Gastroesophageal sphincter (tissue), 4 donors: ENCODE results near the gene TCF7L1. TPM values are rescaled to one million over a fixed set of nuclear protein-coding genes. Genes with fewer than 3 reads are reported as not detected.

Experiments used
- ATAC-seq: fragments of 150-250 bp; one replicate; pipeline ENCODE4 v1.9.1; 2016; ENCODE audit warnings: mild to moderate bottlenecking, moderate library complexity
- H3K27ac ChIP-seq, 4 donors: fragments of 200-600 bp; sonication (generic) in 3 of 4; 1 replicate in 3 of 4; 2 replicates in 1 of 4; pipeline ENCODE4 v1.5.1; 2016 to 2019
- H3K27me3 ChIP-seq: fragments of 200-600 bp; sonication (generic); one replicate; pipeline ENCODE4 v1.5.1; 2019
- H3K36me3 ChIP-seq, 2 donors: fragments of 200-600 bp; sonication (generic); one replicate each; pipeline ENCODE4 v1.5.1; 2019; ENCODE audit warnings: control low read depth in 1 of 2
- H3K4me1 ChIP-seq, 3 donors: fragments of 200-600 bp; sonication (generic); 1 replicate in 2 of 3; 2 replicates in 1 of 3; pipeline ENCODE4 v1.5.1; 2016 to 2019; ENCODE audit warnings: control low read depth in 2 of 3
- H3K4me3 ChIP-seq, 2 donors: fragments of 200-600 bp; sonication (generic); one replicate each; pipeline ENCODE4 v1.5.1; 2019; ENCODE audit warnings: mild to moderate bottlenecking in 1 of 2, moderate library complexity in 1 of 2
- H3K9me3 ChIP-seq, 3 donors: fragments of 200-600 bp; sonication (generic); one replicate each; pipeline ENCODE4 v1.5.1; 2017 to 2019; ENCODE audit warnings: control low read depth in 2 of 3
- EP300 ChIP-seq: sonication (generic); formaldehyde crosslinking; IDR thresholded peaks from one replicate; pipeline ENCODE4 v1.6.1; 2017; ENCODE audit warnings: antibody characterized with exemption, mild to moderate bottlenecking
- POLR2A ChIP-seq, 2 donors: fragments of 450-650 bp; IDR thresholded peaks; one replicate each; pipeline ENCODE4 v1.6.1; 2017; ENCODE audit warnings: antibody characterized with exemption in 2 of 2, mild to moderate bottlenecking in 2 of 2, moderate library complexity in 1 of 2
- POLR2AphosphoS5 ChIP-seq: sonication (generic); formaldehyde crosslinking; IDR thresholded peaks from one replicate; pipeline ENCODE4 v1.6.1; 2017; ENCODE audit warnings: antibody characterized with exemption
- WGBS, 2 donors: methylation state at CpG; one replicate each; pipeline ENCODE4 v1.1.5; 2018; ENCODE audit warnings: low coverage in 1 of 2; 5-methylcytosine and 5-hydroxymethylcytosine counted together
- total RNA-seq, 4 donors: library from RNA; depleted of rRNA; stranded (reverse); fragments of >200 nt; gene quantifications; one replicate each; pipeline ENCODE4 v1.1.0, GENCODE V29; 2016
- TF ChIP-seq, protein P1 (sequence below), 4 experiments: fragments of 200-600 bp in 2 of 4; fragments of 450-650 bp in 2 of 4; sonication (generic) in 1 of 4; IDR thresholded peaks; one replicate each; pipeline ENCODE4 v1.5.1; 2017 to 2019; ENCODE audit warnings: antibody characterized with exemption in 4 of 4, mild to moderate bottlenecking in 2 of 4, moderate library complexity in 2 of 4

Gene TCF7L1
- total RNA-seq, 4 donors from 2014 or later, result 4.0 to 13.0 (median 5.3) TPM

DNA sequence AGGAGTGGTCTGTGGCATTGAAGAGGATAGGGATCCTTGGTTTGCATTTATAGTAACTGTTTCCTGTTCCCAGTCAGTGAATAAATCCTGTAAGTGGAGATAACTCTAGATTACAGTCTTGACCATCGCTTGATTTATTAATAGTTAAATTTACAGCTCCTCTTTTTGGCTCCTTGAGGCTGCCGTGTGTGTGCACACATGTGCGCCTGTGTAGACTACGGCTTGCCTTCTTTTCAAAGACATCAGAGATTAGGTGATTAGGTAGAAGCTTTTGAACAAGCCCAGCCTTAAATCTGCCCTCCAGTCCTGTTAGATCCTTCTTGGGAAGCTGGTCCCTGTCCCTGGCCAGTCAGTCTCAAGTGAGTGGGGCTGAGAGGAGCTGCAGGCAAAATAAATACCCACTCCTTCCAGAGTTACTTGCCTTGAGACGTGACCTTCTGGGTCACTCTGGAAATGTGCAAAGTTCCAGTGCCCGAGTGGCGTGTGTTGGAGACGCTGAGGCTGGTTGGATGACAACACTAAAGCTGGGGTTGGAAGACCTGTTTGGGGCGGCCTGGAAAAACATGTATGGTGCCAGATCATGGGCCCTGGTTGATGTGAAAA, 32.0 kb downstream of the TCF7L1 start:
- H3K9me3 ChIP-seq, result no peaks in the 10 kb centered on the region
- no peak overlapping the region for H3K27ac ChIP-seq
- H3K27me3 ChIP-seq, result no peaks in the 10 kb centered on the region
- 39 to 61% methylated on average over 7 to 9 of the region's 9 CpGs for WGBS, 2 donors
- ATAC-seq, result no peak
- no peaks in the 10 kb centered on the region for H3K36me3 ChIP-seq
- no peak overlapping the region for H3K4me3 ChIP-seq
- peaks cover 0 to 67% (median 45%) of the 10 kb centered on the region in 3 donors for H3K4me1 ChIP-seq
- TF ChIP-seq, protein P1, sequence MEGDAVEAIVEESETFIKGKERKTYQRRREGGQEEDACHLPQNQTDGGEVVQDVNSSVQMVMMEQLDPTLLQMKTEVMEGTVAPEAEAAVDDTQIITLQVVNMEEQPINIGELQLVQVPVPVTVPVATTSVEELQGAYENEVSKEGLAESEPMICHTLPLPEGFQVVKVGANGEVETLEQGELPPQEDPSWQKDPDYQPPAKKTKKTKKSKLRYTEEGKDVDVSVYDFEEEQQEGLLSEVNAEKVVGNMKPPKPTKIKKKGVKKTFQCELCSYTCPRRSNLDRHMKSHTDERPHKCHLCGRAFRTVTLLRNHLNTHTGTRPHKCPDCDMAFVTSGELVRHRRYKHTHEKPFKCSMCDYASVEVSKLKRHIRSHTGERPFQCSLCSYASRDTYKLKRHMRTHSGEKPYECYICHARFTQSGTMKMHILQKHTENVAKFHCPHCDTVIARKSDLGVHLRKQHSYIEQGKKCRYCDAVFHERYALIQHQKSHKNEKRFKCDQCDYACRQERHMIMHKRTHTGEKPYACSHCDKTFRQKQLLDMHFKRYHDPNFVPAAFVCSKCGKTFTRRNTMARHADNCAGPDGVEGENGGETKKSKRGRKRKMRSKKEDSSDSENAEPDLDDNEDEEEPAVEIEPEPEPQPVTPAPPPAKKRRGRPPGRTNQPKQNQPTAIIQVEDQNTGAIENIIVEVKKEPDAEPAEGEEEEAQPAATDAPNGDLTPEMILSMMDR (IDR thresholded peaks at IDR 0.05), result no peak
- TF ChIP-seq POLR2A (IDR thresholded peaks at IDR 0.05), result no peak
- no peak for TF ChIP-seq EP300
- TF ChIP-seq POLR2AphosphoS5, result no peak

DNA sequence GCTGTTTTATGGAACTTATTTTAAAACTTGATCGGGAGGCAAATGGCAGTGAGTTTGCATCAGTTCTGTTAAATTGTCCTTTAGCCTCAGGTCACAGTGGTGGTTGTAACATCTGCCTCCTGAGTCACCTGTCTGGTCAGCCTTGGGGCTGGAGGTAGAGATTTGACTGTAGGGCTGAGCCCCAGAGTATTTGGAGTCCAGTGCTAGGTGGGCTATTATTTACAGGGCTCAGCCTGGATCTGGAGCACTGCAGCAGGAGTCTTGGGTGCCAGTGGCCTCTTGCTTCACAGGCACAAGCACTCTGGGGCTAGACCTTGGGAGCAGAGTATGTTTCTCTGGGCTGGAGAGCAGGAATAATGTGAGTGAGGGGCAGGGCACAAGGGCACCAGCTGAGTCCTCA, 32.8 kb downstream of the TCF7L1 start:
- H3K9me3 ChIP-seq, result no peaks in the 10 kb centered on the region
- H3K27me3 ChIP-seq, result no peaks in the 10 kb centered on the region
- H3K36me3 ChIP-seq, result no peaks in the 10 kb centered on the region
- ATAC-seq, result no peak
- 71 to 89% methylated on average over 1 of the region's 1 CpG for WGBS, 2 donors
- H3K4me1 ChIP-seq, result peaks cover 0 to 59% (median 40%) of the 10 kb centered on the region in 3 donors
- TF ChIP-seq EP300 (no peak), POLR2AphosphoS5 (no peak), POLR2A (IDR thresholded peaks at IDR 0.05) (no peak)
- TF ChIP-seq, protein P1 (IDR thresholded peaks at IDR 0.05), result no peak
- H3K4me3 ChIP-seq, result no peak overlapping the region
- no peak overlapping the region for H3K27ac ChIP-seq

DNA sequence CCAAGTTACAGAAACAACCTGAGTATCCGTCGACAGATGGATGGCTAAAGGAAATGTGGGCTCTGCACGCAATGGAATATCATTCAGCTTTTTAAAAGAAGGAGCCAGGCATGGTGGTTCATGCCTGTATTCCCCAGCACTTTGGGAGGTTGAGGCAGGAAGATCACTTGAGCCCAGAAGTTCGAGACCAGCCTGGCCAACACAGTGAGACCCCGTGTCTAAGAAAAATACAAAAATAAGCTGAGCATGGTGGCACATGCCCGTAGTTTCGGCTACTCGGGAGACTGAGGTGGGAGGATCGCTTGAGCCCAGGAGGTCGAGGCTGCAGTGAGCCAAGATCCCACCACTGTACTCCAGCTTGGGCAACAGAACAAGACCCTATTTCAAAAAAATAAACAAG, 34.3 kb downstream of the TCF7L1 start:
- WGBS, 2 donors, result 97% methylated on average over 4 to 5 of the region's 10 CpGs
- ATAC-seq, result no peak
- no peak overlapping the region for H3K4me3 ChIP-seq
- TF ChIP-seq POLR2A (IDR thresholded peaks at IDR 0.05), result no peak
- no peak for TF ChIP-seq POLR2AphosphoS5
- TF ChIP-seq EP300, result no peak
- TF ChIP-seq, protein P1 (IDR thresholded peaks at IDR 0.05), result no peak
- no peak overlapping the region for H3K27ac ChIP-seq
- no peaks in the 10 kb centered on the region for H3K9me3 ChIP-seq
- H3K36me3 ChIP-seq, result no peaks in the 10 kb centered on the region
- no peaks in the 10 kb centered on the region for H3K27me3 ChIP-seq
- peaks cover 0 to 44% (median 26%) of the 10 kb centered on the region in 3 donors for H3K4me1 ChIP-seq

DNA sequence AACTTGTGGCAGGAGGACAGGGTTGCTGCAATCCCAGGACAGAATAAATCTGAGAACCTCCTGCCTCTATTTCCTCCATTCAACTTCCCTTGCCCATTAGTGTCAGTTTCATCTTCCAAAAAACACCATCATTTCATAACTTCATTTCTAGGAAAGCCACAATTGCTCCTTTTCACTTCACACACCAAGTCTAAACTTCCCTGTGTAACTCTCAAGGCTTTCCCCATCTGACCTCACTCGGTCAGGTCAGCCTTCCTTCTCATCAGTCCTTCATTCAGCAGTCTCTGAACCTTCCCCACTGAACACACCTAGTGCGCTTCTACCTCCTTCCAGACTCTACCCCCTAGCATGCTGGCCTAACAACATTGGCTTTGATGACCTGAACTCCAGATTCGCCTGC, 35.8 kb downstream of the TCF7L1 start:
- Histone ChIP-seq H3K36me3 (no peaks in the 10 kb centered on the region), H3K27ac (no peak overlapping the region), H3K4me1 (peaks cover 0 to 39% (median 15%) of the 10 kb centered on the region in 3 donors), H3K9me3 (no peaks in the 10 kb centered on the region), H3K4me3 (no peak overlapping the region), H3K27me3 (no peaks in the 10 kb centered on the region)
- no peak for TF ChIP-seq POLR2AphosphoS5
- TF ChIP-seq POLR2A (IDR thresholded peaks at IDR 0.05), result no peak
- TF ChIP-seq, protein P1 (IDR thresholded peaks at IDR 0.05), result no peak
- TF ChIP-seq EP300, result no peak
- 83 to 91% methylated on average over 3 of the region's 3 CpGs for WGBS, 2 donors
- ATAC-seq, result no peak

DNA sequence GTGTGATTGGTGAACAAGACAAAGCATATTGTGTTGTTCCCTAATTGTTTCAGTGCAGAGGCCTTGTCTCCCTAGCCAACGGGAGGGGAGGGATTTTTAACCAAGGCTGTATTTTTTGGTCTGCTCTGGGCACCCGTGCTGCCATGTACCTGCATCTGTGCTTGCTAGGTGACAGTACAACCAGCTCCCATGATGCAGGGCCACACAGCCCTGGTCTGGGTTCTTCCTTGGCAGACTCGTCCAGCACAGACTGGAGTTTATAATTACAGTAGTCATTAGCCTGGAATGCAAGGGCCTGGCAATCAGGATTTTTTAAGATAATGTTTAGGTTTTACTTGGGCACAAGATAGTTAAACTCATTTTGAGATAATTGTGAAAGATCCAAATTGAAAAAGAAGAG, 36.4 kb downstream of the TCF7L1 start:
- no peak for TF ChIP-seq POLR2AphosphoS5
- TF ChIP-seq POLR2A (IDR thresholded peaks at IDR 0.05), result no peak
- H3K27me3 ChIP-seq, result no peaks in the 10 kb centered on the region
- H3K9me3 ChIP-seq, result no peaks in the 10 kb centered on the region
- ATAC-seq, result no peak
- no peak overlapping the region for H3K4me3 ChIP-seq
- H3K4me1 ChIP-seq, result peaks cover 0 to 39% (median 13%) of the 10 kb centered on the region in 3 donors
- H3K27ac ChIP-seq, result no peak overlapping the region
- H3K36me3 ChIP-seq, result no peaks in the 10 kb centered on the region
- 30 to 72% methylated on average over 2 of the region's 3 CpGs for WGBS, 2 donors
